GM12878 (cell line): ENCODE data around the gene ZNF333. TPM values are rescaled to one million over a fixed set of nuclear protein-coding genes. Genes with fewer than 3 reads are reported as not detected.

Source experiments
- ATAC-seq: fragments of 200-7000 bp; cut with Tn5 transposase; 3 replicates; pipeline ENCODE4 v1.9.1; 2020; ENCODE audit warnings: mild to moderate bottlenecking, moderate library complexity
- BruUV-seq: library from RNA; stranded (reverse); fragments of 400-500 nt; replicated peaks from 2 replicates; lab custom pipeline; 2021; lab: Mats Ljungman, UMichigan
- CTCF ChIA-PET: fragments of 300-600 bp; sonication (Branson Sonifier 250); formaldehyde crosslinking; extraction: SDS; loops from one replicate; lab custom pipeline; 2021; ENCODE audit warnings: inconsistent platforms; lab: Yijun Ruan, JAX
- POLR2A ChIA-PET: fragments of 350-600 bp; formaldehyde crosslinking; extraction: SDS; loops from one replicate; lab custom pipeline; 2021; ENCODE audit warnings: inconsistent platforms; lab: Charles Lee
- RAD21 ChIA-PET: fragments of 300-600 bp; sonication (Branson Sonifier 250); formaldehyde crosslinking; loops from one replicate; lab custom pipeline; 2023; ENCODE audit warnings: antibody characterized with exemption; ENCODE audit not compliant: unreplicated experiment; lab: Charles Lee
- SMC1A ChIA-PET: fragments of 300-600 bp; sonication (Branson Sonifier 250); formaldehyde crosslinking; loops from one replicate; lab custom pipeline; 2023; ENCODE audit not compliant: unreplicated experiment, uncharacterized antibody; lab: Charles Lee
- DNase-seq: peaks from one replicate; pipeline ENCODE4 v3.0.0-alpha.2; 2011; ENCODE audit warnings: low read depth, low spot score
- FAIRE-seq: peaks from 3 replicates; lab custom pipeline; 2011; peaks lifted over from hg19 to GRCh38; lab: Jason Lieb, UNC
- H2AFZ ChIP-seq: 2 replicates; pipeline ENCODE4 v1.6.0; 2011; ENCODE audit warnings: low read depth, low read length, control low read depth; ENCODE audit not compliant: control insufficient read depth
- H3K27ac ChIP-seq: 2 replicates; pipeline ENCODE4 v1.5.1; 2011; ENCODE audit warnings: control low read depth; ENCODE audit not compliant: control insufficient read depth, insufficient read depth
- H3K27me3 ChIP-seq, 2 experiments: replicated peaks in 1 of 2; 2 replicates each; pipeline versions ENCODE4 v1.6.0 to v1.6.1; 2011; ENCODE audit warnings: low read length in 1 of 2; ENCODE audit not compliant: control insufficient read depth in 2 of 2, insufficient read depth in 2 of 2
- H3K36me3 ChIP-seq, 2 experiments: 2 replicates each; pipeline ENCODE4 v1.5.1; 2011; ENCODE audit warnings: low read length in 1 of 2; ENCODE audit not compliant: control insufficient read depth in 2 of 2, insufficient read depth in 2 of 2
- H3K4me1 ChIP-seq: 2 replicates; pipeline ENCODE4 v1.6.1; 2011; ENCODE audit warnings: mild to moderate bottlenecking, low read length, moderate library complexity, mixed read lengths; ENCODE audit not compliant: control insufficient read depth, insufficient read depth
- H3K4me2 ChIP-seq: 2 replicates; pipeline ENCODE4 v1.6.0; 2011; ENCODE audit warnings: control low read depth; ENCODE audit not compliant: control insufficient read depth, insufficient read depth
- H3K4me3 ChIP-seq: fragments of 200-600 bp; sonication (generic); 2 replicates; pipeline ENCODE4 v1.5.1; 2016
- H3K79me2 ChIP-seq: 2 replicates; pipeline ENCODE4 v1.6.0; 2011; ENCODE audit warnings: low read length; ENCODE audit not compliant: control insufficient read depth, insufficient read depth
- H3K9ac ChIP-seq: 2 replicates; pipeline ENCODE4 v1.8.0; 2011; ENCODE audit warnings: low read length, control low read depth, mixed read lengths; ENCODE audit not compliant: control insufficient read depth, insufficient read depth
- H3K9me3 ChIP-seq: replicated peaks from 3 replicates; pipeline ENCODE4 v1.5.1; 2011; ENCODE audit warnings: mild to moderate bottlenecking, low read length; ENCODE audit not compliant: control insufficient read depth, insufficient read depth
- H4K20me1 ChIP-seq: 2 replicates; pipeline ENCODE4 v1.6.0; 2011; ENCODE audit not compliant: control insufficient read depth, insufficient read depth
- EZH2 ChIP-seq: IDR thresholded peaks from 2 replicates; pipeline ENCODE4 v1.6.1; 2012; ENCODE audit warnings: low read depth, mild to moderate bottlenecking, control low read depth, inconsistent platforms, low read length, borderline replicate concordance; ENCODE audit not compliant: control insufficient read depth
- IKZF2 ChIP-seq, 2 experiments: fragments of 450-650 bp; IDR thresholded peaks; 2 replicates each; pipeline ENCODE4 v1.6.1; 2017; ENCODE audit warnings: mild to moderate bottlenecking in 2 of 2, moderate library complexity in 2 of 2
- NR2C1 ChIP-seq: fragments of 450-650 bp; IDR thresholded peaks from 2 replicates; pipeline ENCODE4 v1.6.1; 2017; ENCODE audit warnings: antibody characterized with exemption, mild to moderate bottlenecking, moderate library complexity
- TBL1XR1 ChIP-seq: IDR thresholded peaks from 2 replicates; pipeline ENCODE4 v1.6.1; 2012; ENCODE audit warnings: low read depth, low read length, improper control_type of control experiment
- WRNIP1 ChIP-seq: IDR thresholded peaks from 2 replicates; pipeline ENCODE4 v1.6.1; 2011; ENCODE audit warnings: low read depth, low read length, improper control_type of control experiment, borderline replicate concordance
- ZBTB11 ChIP-seq: fragments of 450-650 bp; formaldehyde crosslinking; IDR thresholded peaks from 2 replicates; pipeline ENCODE4 v1.5.0; 2022; ENCODE audit warnings: mild to moderate bottlenecking, missing genetic modification characterization
- ZNF384 ChIP-seq: IDR thresholded peaks from 2 replicates; pipeline ENCODE4 v1.6.1; 2012; ENCODE audit warnings: low read depth, mild to moderate bottlenecking, low read length, improper control_type of control experiment, borderline replicate concordance
- WGBS: methylation state at CpG from one replicate; pipeline ENCODE4 v1.1.6; 2016; ENCODE audit warnings: low lambda C conversion rate; ENCODE audit not compliant: insufficient replicate concordance, insufficient coverage; ENCODE audit errors: missing lambda C conversion rate; 5-methylcytosine and 5-hydroxymethylcytosine counted together
- in situ Hi-C: fragments of 300-500 bp; cut with MboI; formaldehyde crosslinking; loops from 9 replicates; pipeline ENCODE4 v1.14.3; 2018; ENCODE audit warnings: mixed read lengths
- intact Hi-C: fragments of 100-400 bp; cut with micrococcal nuclease; formaldehyde crosslinking; loops from one replicate; pipeline ENCODE4 v1.14.2; 2022; ENCODE audit not compliant: unreplicated experiment
- polyA plus RNA-seq, 11 experiments: library from polyadenylated mRNA; depleted of rRNA in 4 of 11; unstranded in 6 of 11; stranded (reverse) in 5 of 11; fragments of >200 nt; fragmentation: Nextera tagmentation in 4 of 11; fragmentation: Illumina TruSeq in 1 of 11; extraction: Ambion mirVana in 4 of 11; extraction: Trizol in 1 of 11; gene quantifications; 1 replicate in 1 of 11; 2 replicates in 10 of 11; pipeline versions ENCODE4 v1.2.1 to v1.2.3, GENCODE V29; 2011 to 2016; ENCODE audit warnings: inconsistent platforms in 2 of 11, missing spikeins in 2 of 11, low read depth in 1 of 11
- total RNA-seq, 4 experiments: library from RNA; depleted of rRNA in 3 of 4; stranded (reverse); fragments of >200 nt in 3 of 4; fragmentation: Illumina TruSeq in 1 of 4; extraction: Trizol in 1 of 4; gene quantifications; 2 replicates each; pipeline versions ENCODE4 v1.2.1 to v1.2.3, GENCODE V29; 2013 to 2021

ZNF333 gene
- total and polyA plus RNA-seq, 10 of the 15 experiments (the other 5 are each of a cell fraction or from before 2014, with no cell fraction given): 2.3 to 14.1 (median 5.7) TPM

- H3K4me2 ChIP-seq: no peak overlapping the region
- RAD21 ChIA-PET: no interaction called here
- no peak overlapping the region for H3K9ac ChIP-seq
- H3K4me1 ChIP-seq: no peaks in the 10 kb centered on the region
- no peak for FAIRE-seq
- intact Hi-C loops: no loop called here
- no peaks in the 10 kb centered on the region for H4K20me1 ChIP-seq
- no peak overlapping the region for H2AFZ ChIP-seq
- POLR2A ChIA-PET: no interaction called here
- ATAC-seq: no peak
- TF ChIP-seq TBL1XR1: no peak
- TF ChIP-seq IKZF2 (IDR thresholded peaks at IDR 0.05): 0 out of 4 replicates have a peak, but pooled peaks of 1 of the 2 experiments have one; percentile 10
- no peak for TF ChIP-seq ZBTB11 (CRISPR knock-in tag)
- no peak for TF ChIP-seq ZNF384
- TF ChIP-seq WRNIP1: no peak
- no peak for TF ChIP-seq EZH2
- no peak for TF ChIP-seq NR2C1
- TF ChIP-seq, all 136 proteins: peak for 1
- no peaks in the 10 kb centered on the region for H3K79me2 ChIP-seq
- ChIA-PET SMC1A (no interaction called here), CTCF (no interaction called here)
- BruUV-seq: no TSS peak
- 70% methylated on average over 4 of the region's 4 CpGs for WGBS
- H3K9me3 ChIP-seq: no peaks in the 10 kb centered on the region
- no peak overlapping the region for H3K27ac ChIP-seq
- in situ Hi-C loops: no loop called here
- H3K36me3 ChIP-seq: no peaks in the 10 kb centered on the region
- DNase-seq: no peak
- no peak overlapping the region for H3K4me3 ChIP-seq
- no peaks in the 10 kb centered on the region for H3K27me3 ChIP-seq
Measured at GRCh38 chr19:14649020-14649419, 40.8 kb upstream of the ZNF333 start.
